ENCODE results near the gene ITPKB. TPM values are rescaled to one million over a fixed set of nuclear protein-coding genes. Genes with fewer than 3 reads are reported as not detected.
A peak's percentile ranks its signal among the peaks of the same experiment; 100 is the strongest.

The ITPKB gene
- total RNA-seq, 1 experiment from 2014 or later = 2.3 TPM

DNA sequence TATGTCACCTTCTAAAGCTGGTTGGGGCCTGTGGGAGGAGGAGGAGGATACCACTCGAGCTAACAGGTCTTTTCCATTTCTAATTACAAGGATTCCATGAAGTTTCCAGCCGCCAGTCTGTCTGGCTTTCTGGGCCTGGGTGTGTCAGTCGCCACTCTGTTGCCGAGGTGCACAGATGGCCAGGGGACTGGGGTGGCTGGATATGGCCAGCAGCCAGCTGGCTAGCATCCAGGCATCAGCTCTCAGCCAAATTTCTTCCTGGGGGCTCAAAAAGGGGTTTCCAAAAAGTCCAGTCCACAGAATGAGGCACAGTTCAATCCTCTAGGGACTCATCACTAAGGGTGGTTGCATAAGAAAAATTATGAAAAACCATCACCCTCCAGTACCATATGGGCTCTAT lies 32.4 kb downstream of the ITPKB start:
- DNase-seq (ENCODE audit: low read depth) = no peak

- no peak for DNase-seq (ENCODE audit: low read depth)
Observed at GRCh38 chr1:226704169-226704937, 34.7 kb downstream of the ITPKB start.

DNA sequence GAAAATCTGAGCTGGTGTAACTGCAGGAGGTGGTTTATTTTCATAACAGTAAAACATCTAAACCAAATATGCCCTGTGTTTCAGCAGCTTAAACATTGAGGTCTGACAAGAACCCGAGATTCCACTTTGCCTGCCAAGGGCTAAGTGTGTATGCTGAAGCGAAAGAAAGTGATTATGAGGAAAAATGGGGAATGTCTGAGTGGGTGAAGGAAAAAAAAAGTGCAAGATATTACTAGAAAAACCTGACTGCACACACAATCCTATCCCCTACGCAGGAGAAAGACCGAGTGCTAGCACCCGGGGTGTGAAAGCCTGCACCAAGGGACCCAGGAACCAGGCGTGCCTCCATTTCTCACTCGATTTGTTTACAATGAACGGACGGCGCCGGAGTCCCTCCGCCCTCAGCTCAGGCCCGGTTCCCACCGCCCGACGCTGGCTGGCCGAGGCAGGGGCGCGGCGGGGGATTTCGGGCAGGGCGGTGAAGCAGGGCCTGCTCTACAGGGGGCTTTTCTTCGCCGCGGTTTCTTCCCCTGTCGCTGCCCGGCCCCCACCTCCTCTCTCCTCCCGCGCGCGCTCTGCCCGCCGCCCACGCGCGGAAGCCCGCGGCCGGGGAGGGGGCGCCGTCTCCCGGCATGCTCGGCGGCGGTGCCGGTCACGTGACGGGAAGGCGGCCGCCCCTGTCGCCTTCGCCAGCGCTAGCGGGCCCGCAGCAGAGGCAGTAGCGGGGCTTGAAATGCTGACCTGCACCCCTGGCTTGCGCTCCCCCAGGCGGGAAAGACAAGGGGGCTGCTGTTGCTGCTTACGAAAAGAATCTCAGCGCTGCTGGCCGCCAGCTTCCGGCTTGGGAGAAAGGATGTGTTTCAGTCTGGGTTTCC lies 35.9 kb downstream of the ITPKB start:
- DNase-seq (ENCODE audit: low read depth) = peak; percentile 80

GRCh38 chr1:226702318-226702956 lies 36.6 kb downstream of the ITPKB start:
- DNase-seq (ENCODE audit: low read depth) = peak; percentile 75

GRCh38 chr1:226700861-226701260 lies 38.2 kb downstream of the ITPKB start:
- DNase-seq (ENCODE audit: low read depth) = no peak

DNA sequence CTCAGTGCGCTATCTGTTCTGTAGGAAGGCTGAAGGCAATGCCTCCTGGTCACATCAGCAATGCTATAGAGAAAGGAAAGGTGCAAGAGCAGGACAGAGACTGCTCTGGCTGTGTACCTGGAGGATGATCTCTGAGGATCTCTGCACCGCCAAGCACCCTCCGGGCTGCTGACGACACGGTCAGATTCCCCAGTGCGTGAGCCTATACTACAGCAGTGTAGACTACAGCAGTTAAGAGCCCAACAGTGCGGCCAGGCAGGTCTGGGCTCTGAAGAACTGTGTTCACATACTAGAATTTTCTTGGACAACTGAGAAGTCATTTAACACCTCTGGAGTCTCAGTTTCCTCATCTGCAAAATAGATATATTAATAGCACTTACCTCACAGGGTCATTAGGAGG lies 39.9 kb downstream of the ITPKB start:
- DNase-seq (ENCODE audit: low read depth) = no peak

DNA sequence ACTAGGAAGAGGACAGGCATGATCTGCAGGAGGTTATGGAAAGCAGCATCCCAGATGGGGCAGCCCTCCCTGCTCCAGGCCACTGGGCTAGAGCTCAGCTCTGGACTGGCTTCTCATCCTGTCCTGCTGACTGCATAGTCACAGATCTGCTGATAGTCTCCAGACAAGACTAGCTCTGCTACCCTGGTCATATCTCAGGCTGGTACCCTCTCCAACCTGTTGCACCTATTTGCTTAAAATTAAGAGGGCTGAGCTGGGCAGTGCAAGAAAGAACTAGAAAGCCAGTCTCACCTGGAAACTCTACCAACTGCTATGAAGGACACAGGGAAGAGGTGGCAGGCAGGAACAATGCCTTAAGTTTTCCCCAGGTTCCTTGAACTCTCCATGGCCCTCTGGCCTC lies 40.4 kb downstream of the ITPKB start:
- no peak for DNase-seq (ENCODE audit: low read depth)

- DNase-seq (ENCODE audit: low read depth) = no peak
Observed at GRCh38 chr1:226697929-226698544, 41.0 kb downstream of the ITPKB start.

DNA sequence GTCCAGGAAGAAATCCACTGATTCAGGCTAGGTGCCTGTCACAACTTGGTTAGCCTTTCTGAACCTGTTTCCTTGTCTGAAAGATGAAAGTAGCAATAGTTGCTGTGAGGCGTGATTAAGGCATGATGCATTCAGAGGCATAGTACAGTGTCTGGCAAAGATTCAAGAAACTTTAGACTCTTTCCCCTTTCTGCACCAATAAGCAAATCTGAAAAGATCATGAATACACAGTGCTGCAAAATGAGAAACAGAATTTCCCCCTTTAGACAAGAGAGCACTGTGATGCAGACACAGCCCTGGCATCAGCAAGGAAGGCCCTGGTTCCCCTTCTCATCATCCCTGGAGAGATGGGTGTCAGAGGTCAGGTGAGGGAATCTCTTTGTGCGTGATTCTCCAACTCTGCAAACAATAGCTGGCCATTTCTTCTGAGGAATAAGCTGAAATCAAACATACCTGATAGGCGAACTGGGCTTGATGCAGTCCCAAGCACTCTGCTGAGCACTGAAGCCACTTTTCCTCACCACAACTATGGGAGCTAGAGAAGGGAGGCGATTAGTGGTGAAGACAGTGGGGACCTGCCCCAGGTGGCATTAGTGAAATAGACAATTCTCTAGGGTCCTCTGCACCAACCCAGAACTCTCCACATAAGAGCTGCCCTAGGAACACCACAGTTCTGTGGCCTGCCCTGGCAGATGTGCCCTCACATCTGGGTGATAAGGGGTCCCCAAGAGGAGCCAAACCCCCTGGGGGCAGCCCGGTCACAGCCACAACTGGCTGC lies 41.7 kb downstream of the ITPKB start:
- peak; percentile 26 for DNase-seq (ENCODE audit: low read depth)

GRCh38 chr1:226696547-226696946 lies 42.5 kb downstream of the ITPKB start:
- DNase-seq (ENCODE audit: low read depth) = no peak

GRCh38 chr1:226695335-226695900 lies 43.7 kb downstream of the ITPKB start:
- no peak for DNase-seq (ENCODE audit: low read depth)

- no peak for DNase-seq (ENCODE audit: low read depth)
Observed at GRCh38 chr1:226692823-226693222, 46.3 kb downstream of the ITPKB start.

- DNase-seq (ENCODE audit: low read depth) = no peak
Observed at GRCh38 chr1:226692051-226692792, 46.9 kb downstream of the ITPKB start.

- DNase-seq (ENCODE audit: low read depth) = no peak
Observed at GRCh38 chr1:226691247-226691646, 47.8 kb downstream of the ITPKB start.

- DNase-seq (ENCODE audit: low read depth) = no peak
Observed at GRCh38 chr1:226690460-226690982, 48.6 kb downstream of the ITPKB start.

DNA sequence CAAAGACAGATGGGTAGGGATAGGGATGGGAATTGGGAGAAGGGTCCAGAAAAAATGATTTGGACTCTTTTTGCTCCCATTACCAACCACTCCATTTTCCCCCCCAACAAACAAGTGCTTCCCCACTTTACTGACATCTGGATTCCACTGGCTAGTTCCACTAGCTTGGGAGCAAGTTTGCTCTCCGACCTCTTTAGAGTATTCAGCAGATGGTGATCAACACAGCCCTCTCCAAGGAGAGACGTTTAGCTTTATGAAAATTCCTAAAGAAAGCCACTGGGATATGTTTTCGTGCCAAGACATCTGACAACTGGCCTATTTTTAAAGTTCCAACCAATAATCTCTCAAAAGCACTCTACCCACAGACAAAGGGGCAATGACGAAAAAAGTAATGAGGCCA lies 50.3 kb downstream of the ITPKB start:
- no peak for DNase-seq (ENCODE audit: low read depth)

- DNase-seq (ENCODE audit: low read depth) = no peak
Observed at GRCh38 chr1:226688056-226688748, 50.9 kb downstream of the ITPKB start.

GRCh38 chr1:226687426-226687825 lies 51.7 kb downstream of the ITPKB start:
- no peak for DNase-seq (ENCODE audit: low read depth)
